Neural progenitor cell (in vitro differentiated cells): ENCODE results near the gene HES6.

Source experiments
- CTCF ChIP-seq: fragments of 200-600 bp; sonication (generic); IDR thresholded peaks from 2 replicates; pipeline ENCODE4 v1.5.1; 2017; ENCODE audit warnings: antibody characterized with exemption, mild to moderate bottlenecking
- EZH2phosphoT487 ChIP-seq: fragments of 200-600 bp; sonication (generic); IDR thresholded peaks from 2 replicates; pipeline ENCODE4 v1.6.1; 2017; ENCODE audit warnings: antibody characterized with exemption

GRCh38 chr2:238255151-238255551 is 15.3 kb upstream of the HES6 start:
- TF ChIP-seq CTCF (no peak), EZH2phosphoT487 (no peak)
